HL-60 (cell line): ENCODE data around the gene DMRT1.
A peak's percentile ranks its signal among the peaks of the same experiment; 100 is the strongest.

Experiments
- DNase-seq, 2 experiments: peaks; one replicate each; pipeline ENCODE4 v3.0.0-alpha.2; 2010 to 2020; ENCODE audit warnings: low read depth in 1 of 2, low spot score in 1 of 2
- H3K27ac ChIP-seq: fragments of 250-450 bp; sonication (Bioruptor Pico); replicated peaks from 2 replicates; pipeline ENCODE4 v1.5.1; 2020; ENCODE audit warnings: mild to moderate bottlenecking, moderate library complexity
- H3K27me3 ChIP-seq: fragments of 250-450 bp; sonication (Bioruptor Pico); 2 replicates; pipeline ENCODE4 v1.5.1; 2021; ENCODE audit warnings: mild to moderate bottlenecking, moderate library complexity; ENCODE audit not compliant: insufficient read depth, poor library complexity, severe bottlenecking
- H3K4me3 ChIP-seq: replicated peaks from 2 replicates; pipeline ENCODE4 v1.5.1; 2011; ENCODE audit warnings: mild to moderate bottlenecking, control low read depth, low read length; ENCODE audit not compliant: insufficient read depth
- GABPA ChIP-seq: IDR thresholded peaks from 2 replicates; pipeline ENCODE4 v1.6.1; 2012; ENCODE audit warnings: low read depth
- POLR2AphosphoS5 ChIP-seq: IDR thresholded peaks from 2 replicates; pipeline ENCODE4 v1.6.1; 2012; ENCODE audit warnings: low read depth
- SPI1 ChIP-seq: IDR thresholded peaks from 2 replicates; pipeline ENCODE4 v1.6.1; 2012; ENCODE audit warnings: low read depth, mild to moderate bottlenecking, borderline replicate concordance
- TF ChIP-seq, protein P1 (sequence below): IDR thresholded peaks from 2 replicates; pipeline ENCODE4 v1.6.1; 2012; ENCODE audit warnings: low read depth; ENCODE audit not compliant: insufficient replicate concordance
- TF ChIP-seq, protein P2 (sequence below): IDR thresholded peaks from one replicate; pipeline ENCODE4 v1.5.1; 2011; ENCODE audit warnings: low read length, control low read depth, inconsistent platforms; ENCODE audit not compliant: insufficient read depth

The DMRT1 gene

DNA sequence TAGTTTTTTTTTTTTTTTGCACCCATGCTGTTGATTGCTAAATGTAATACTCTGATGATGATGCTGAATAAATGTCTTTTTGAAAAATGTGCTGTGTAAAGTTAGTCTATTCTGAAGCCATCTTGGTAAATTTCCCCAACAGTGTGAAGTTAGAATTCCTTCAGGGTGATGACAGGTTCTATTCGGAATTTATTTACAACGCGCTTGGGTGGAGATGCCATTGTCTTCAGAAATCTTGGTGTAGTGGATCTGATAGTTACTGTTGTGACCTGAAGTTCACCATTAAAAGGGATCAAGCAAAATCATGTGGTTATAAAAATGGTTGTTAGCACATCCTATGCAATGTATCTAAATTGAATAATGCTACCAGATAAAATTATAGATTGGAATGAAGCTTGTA lies 36.3 kb upstream of the DMRT1 start:
- Histone ChIP-seq H3K27me3 (peaks cover 2% of the 10 kb centered on the region), H3K4me3 (no peak overlapping the region), H3K27ac (no peak overlapping the region)
- DNase-seq, result no peak
- TF ChIP-seq GABPA, result no peak
- no peak for TF ChIP-seq SPI1
- TF ChIP-seq, protein P1, sequence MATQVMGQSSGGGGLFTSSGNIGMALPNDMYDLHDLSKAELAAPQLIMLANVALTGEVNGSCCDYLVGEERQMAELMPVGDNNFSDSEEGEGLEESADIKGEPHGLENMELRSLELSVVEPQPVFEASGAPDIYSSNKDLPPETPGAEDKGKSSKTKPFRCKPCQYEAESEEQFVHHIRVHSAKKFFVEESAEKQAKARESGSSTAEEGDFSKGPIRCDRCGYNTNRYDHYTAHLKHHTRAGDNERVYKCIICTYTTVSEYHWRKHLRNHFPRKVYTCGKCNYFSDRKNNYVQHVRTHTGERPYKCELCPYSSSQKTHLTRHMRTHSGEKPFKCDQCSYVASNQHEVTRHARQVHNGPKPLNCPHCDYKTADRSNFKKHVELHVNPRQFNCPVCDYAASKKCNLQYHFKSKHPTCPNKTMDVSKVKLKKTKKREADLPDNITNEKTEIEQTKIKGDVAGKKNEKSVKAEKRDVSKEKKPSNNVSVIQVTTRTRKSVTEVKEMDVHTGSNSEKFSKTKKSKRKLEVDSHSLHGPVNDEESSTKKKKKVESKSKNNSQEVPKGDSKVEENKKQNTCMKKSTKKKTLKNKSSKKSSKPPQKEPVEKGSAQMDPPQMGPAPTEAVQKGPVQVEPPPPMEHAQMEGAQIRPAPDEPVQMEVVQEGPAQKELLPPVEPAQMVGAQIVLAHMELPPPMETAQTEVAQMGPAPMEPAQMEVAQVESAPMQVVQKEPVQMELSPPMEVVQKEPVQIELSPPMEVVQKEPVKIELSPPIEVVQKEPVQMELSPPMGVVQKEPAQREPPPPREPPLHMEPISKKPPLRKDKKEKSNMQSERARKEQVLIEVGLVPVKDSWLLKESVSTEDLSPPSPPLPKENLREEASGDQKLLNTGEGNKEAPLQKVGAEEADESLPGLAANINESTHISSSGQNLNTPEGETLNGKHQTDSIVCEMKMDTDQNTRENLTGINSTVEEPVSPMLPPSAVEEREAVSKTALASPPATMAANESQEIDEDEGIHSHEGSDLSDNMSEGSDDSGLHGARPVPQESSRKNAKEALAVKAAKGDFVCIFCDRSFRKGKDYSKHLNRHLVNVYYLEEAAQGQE, result no peak

DNA sequence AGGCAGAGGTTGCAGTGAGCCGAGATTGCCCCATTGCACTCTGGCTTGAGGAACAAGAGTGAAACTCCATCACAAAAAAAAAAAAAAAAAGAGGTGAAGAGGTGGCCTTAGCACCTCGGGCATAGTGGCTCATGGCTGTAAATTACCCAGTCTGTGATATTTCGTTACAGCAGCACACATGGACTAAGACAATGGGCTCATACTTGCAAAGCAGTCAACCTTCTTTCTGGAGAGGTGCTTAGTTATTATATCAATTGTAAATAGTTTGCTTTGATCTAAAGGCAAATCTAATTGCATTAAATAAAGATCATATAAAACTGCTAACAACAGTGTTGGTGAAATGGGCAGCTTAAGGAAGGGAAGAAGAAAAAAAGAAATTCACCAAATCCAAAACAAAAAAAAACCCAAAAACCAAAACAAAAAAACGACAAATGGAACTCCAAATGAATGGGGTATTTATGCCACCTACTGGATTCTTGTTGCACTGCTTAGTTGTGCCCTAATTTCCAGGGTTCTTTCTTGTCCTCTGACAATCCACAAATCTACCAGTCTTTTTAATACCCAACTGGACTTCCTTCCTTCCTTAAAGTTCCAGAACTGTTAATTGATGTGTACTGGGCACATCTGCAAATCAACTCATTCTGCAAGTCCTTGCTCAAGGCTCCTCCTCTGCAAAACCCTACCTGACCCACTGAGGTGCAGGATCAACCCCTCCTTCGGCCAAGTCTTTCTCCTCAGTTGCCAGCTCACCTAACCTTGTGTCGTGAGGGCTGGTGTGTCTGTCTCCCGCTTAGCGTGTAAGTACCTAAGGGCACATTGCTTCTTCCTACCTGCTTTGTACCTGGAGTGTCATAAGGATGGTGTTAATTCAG lies 35.0 kb upstream of the DMRT1 start:
- Histone ChIP-seq H3K27me3 (peaks cover 2% of the 10 kb centered on the region), H3K4me3 (no peak overlapping the region), H3K27ac (no peak overlapping the region)
- no peak for TF ChIP-seq POLR2AphosphoS5
- TF ChIP-seq GABPA, result no peak
- TF ChIP-seq, protein P1, result no peak
- TF ChIP-seq, protein P2, sequence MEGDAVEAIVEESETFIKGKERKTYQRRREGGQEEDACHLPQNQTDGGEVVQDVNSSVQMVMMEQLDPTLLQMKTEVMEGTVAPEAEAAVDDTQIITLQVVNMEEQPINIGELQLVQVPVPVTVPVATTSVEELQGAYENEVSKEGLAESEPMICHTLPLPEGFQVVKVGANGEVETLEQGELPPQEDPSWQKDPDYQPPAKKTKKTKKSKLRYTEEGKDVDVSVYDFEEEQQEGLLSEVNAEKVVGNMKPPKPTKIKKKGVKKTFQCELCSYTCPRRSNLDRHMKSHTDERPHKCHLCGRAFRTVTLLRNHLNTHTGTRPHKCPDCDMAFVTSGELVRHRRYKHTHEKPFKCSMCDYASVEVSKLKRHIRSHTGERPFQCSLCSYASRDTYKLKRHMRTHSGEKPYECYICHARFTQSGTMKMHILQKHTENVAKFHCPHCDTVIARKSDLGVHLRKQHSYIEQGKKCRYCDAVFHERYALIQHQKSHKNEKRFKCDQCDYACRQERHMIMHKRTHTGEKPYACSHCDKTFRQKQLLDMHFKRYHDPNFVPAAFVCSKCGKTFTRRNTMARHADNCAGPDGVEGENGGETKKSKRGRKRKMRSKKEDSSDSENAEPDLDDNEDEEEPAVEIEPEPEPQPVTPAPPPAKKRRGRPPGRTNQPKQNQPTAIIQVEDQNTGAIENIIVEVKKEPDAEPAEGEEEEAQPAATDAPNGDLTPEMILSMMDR, result peak; percentile 50
- TF ChIP-seq SPI1, result no peak
- DNase-seq, result no peak

DNA sequence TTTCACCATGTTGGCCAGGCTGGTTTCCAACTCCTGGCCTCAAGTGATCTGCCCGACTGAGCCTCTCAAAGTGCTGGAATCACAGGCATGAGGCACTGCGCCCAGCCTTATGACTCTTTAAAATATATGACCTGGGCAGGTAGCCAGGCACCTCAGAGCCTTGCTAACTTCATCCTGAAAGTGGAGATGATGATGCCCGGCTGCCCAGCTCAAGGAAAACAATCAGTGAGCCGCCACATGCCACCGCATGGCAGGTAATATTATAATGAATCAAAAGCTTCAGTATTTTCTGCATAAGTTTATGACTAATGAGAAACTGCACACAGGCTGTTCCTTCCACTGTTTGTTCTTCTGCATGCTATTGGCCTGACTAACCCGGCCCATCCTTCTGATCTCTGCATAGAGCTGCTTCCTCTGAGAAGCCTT lies 30.4 kb upstream of the DMRT1 start:
- no peak for DNase-seq
- Histone ChIP-seq H3K27me3 (no peaks in the 10 kb centered on the region), H3K27ac (no peak overlapping the region), H3K4me3 (no peak overlapping the region)
- TF ChIP-seq GABPA (no peak), POLR2AphosphoS5 (no peak)
- TF ChIP-seq, protein P2, result no peak

DNA sequence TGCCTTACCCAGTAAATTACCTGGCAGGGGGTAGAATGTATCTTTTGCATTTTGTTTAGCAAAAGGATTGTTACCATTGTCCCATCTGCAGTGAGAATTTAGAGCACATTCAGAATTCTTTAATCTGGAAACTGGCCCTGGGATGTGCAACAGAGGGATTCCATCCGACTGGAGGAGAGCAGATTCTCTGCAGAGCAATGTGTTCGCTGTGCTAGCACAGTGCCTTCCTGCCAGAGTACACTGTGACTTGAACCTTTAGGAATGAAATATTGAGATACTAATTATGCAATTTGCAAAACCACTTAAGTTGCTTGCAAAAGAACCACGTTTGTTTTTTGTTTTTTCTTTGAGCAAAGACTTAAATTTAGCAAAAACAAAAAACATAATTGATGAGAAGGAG lies 22.5 kb upstream of the DMRT1 start:
- TF ChIP-seq, protein P2, result no peak
- TF ChIP-seq POLR2AphosphoS5 (no peak), SPI1 (no peak), GABPA (no peak)
- TF ChIP-seq, protein P1, result no peak
- H3K4me3 ChIP-seq, result no peak overlapping the region
- no peak for DNase-seq
- H3K27me3 ChIP-seq, result peaks cover 2% of the 10 kb centered on the region
- no peak overlapping the region for H3K27ac ChIP-seq
